COLO668 (cell line): Measurements from ENCODE around the gene UBTD2.

Experiments used
- DNase-seq: peaks from one replicate; lab custom pipeline; 2025; ENCODE audit not compliant: unreplicated experiment; lab: John Stamatoyannopoulos, UW

Gene UBTD2

DNA sequence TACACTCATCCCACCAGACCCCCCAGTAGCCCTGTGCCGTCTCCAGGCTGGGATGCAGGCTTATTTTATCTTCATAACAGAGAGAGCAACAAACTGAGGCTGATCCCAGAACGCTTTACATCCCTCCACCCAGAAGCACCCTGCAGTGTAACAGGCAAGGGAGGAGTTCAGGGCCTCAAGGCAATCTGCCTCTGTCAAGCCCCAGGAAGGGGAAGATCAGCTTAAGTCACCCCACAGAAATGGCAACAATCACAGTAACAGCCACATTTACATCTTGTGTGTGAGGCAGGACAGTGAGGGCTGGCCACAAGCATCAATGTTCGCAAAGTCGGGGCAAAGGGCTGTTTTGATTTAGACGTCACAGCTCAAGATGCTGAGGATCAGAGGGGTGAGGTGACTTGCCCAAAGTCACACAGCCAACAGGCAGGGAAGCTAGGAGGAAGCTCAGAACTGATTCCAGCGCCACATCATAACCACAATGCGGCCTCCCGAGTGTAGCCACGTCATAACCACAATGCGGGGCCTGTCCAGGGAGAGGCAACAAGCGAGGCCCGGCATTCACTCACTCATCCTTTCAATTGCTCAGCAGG is 109.9 kb downstream of the UBTD2 start:
- no peak for DNase-seq

- no peak for DNase-seq
These were observed 110.5 kb downstream of the UBTD2 start for GRCh38 chr5:172172912-172173563.

DNA sequence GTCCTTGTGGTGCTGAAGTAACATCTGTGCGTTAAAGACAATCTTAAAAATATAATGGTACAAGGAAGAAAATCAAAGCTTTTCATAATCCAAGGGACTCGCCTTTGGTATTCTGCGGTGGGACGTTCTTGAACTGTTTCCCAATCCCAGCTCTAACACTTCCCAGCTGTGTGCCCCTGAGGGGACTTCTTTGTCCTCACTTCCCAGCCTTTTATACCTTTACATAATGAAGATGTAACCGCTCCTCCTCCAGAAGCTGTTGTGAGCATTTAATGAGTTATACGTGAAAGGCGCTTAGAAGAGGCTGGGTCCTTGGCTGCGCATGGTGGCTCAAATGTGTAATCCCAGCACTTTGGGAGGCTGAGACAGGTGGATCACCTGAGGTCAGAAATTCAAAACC is 112.4 kb downstream of the UBTD2 start:
- no peak for DNase-seq

GRCh38 chr5:172170251-172170701 is 113.3 kb downstream of the UBTD2 start:
- DNase-seq: no peak

GRCh38 chr5:172169216-172169615 is 114.3 kb downstream of the UBTD2 start:
- no peak for DNase-seq

DNA sequence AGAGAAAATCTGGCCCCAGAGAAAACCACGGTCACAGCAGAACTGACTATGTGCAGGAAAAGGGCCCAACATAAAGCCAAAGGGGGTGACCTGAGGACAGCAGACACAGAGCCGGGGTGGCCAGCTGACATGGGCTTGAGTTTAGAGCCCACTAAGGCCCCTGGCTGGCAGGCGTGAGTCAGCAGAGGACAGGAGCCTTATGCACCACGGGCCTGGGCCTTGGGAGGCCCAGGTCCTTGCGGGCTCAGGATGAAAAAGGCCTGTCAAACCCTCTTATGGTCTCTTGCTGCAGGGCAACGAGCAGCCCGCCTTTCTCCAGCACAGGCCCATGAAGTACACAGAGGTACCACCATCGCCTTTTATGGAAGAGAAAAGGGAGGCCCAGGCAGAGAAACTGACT is 115.3 kb downstream of the UBTD2 start:
- no peak for DNase-seq

GRCh38 chr5:172167895-172168294 is 115.7 kb downstream of the UBTD2 start:
- DNase-seq: no peak

GRCh38 chr5:172166030-172166826 is 117.3 kb downstream of the UBTD2 start:
- no peak for DNase-seq

DNA sequence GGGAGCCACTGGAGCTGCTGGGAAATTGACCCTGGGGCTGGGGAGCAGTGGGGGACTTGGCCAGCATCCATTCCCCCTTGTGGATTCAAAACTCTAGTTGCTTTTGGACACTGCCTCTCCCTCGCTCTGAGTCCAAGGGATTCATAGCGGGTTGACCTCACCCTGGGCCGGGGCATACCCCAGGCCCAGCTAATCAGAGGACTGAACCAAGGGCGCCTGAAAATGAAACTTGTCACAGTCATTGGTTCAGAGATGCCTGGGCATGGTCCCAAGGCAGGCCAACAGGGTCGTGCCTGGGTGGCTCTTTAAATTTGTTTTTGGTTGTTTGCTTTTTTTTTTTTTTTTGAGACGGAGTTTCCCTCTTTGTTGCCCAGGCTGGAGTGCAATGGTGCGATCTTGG is 118.1 kb downstream of the UBTD2 start:
- no peak for DNase-seq

- DNase-seq: no peak
These were observed 118.8 kb downstream of the UBTD2 start for GRCh38 chr5:172164769-172165212.

DNA sequence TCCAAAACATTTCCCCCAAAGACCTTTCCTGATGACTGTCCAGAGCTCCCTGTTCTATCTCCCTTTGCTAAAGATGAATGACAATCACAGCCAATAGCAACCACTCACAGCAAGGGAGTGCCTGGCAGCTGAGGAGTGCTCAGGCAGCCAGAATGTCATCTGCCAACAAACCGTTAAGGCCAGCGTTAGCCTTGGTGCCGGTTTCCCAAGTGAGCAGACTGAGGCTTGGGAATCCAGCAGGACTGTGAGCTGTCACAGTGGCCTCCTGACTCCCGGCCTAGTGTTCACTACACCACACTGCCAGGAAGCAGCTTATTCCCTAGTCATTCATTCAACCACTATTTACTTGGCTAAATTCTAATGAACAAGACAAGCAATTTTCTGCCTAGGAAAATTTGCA is 120.2 kb downstream of the UBTD2 start:
- no peak for DNase-seq

GRCh38 chr5:172162987-172163343 is 120.6 kb downstream of the UBTD2 start:
- DNase-seq: no peak

GRCh38 chr5:172162323-172162986 is 121.1 kb downstream of the UBTD2 start:
- no peak for DNase-seq

- DNase-seq: no peak
These were observed 123.1 kb downstream of the UBTD2 start for GRCh38 chr5:172160506-172160905.
